AG09309 (cell line): ENCODE results near the gene ZNF821.
A peak's percentile ranks its signal among the peaks of the same experiment; 100 is the strongest.

Source experiments
- DNase-seq: peaks from one replicate; pipeline ENCODE4 v3.0.0-alpha.2; 2010; ENCODE audit warnings: low read depth
- H3K4me3 ChIP-seq: 2 replicates; pipeline ENCODE4 v1.5.1; 2011; ENCODE audit warnings: mild to moderate bottlenecking, low read depth, low read length, moderate library complexity; ENCODE audit not compliant: control insufficient read depth
- CTCF ChIP-seq: IDR thresholded peaks from 2 replicates; pipeline ENCODE4 v1.5.1; 2011; ENCODE audit warnings: mild to moderate bottlenecking, low read depth, low read length, inconsistent platforms; ENCODE audit not compliant: insufficient read depth, control insufficient read depth; ENCODE audit errors: missing control alignments

The ZNF821 gene

GRCh38 chr16:71882505-71883167, 1.3 kb downstream of the ZNF821 start:
- no peak for DNase-seq
- H3K4me3 ChIP-seq = peak overlapping the region; percentile 77
- peak; percentile 87 for TF ChIP-seq CTCF

- no peak for TF ChIP-seq CTCF
- no peak overlapping the region for H3K4me3 ChIP-seq
- DNase-seq = no peak
Observed at GRCh38 chr16:71880176-71880575, 3.8 kb downstream of the ZNF821 start.

- no peak for DNase-seq
- no peak overlapping the region for H3K4me3 ChIP-seq
- TF ChIP-seq CTCF = no peak
Observed at GRCh38 chr16:71878911-71879310, 5.1 kb downstream of the ZNF821 start.

GRCh38 chr16:71873199-71873598, 10.8 kb downstream of the ZNF821 start:
- TF ChIP-seq CTCF = no peak

GRCh38 chr16:71870818-71871217, 13.2 kb downstream of the ZNF821 start:
- no peak for DNase-seq
- TF ChIP-seq CTCF = no peak
- H3K4me3 ChIP-seq = no peak overlapping the region

More at GRCh38 chr16:71873199-71873598, 10.8 kb downstream of the ZNF821 start:
- DNase-seq = no peak
- no peak overlapping the region for H3K4me3 ChIP-seq

GRCh38 chr16:71869089-71869488, 14.9 kb downstream of the ZNF821 start:
- H3K4me3 ChIP-seq = no peak overlapping the region
- no peak for DNase-seq
- TF ChIP-seq CTCF = no peak
